ENCODE results near the gene CCDC27.

Gene CCDC27

DNA sequence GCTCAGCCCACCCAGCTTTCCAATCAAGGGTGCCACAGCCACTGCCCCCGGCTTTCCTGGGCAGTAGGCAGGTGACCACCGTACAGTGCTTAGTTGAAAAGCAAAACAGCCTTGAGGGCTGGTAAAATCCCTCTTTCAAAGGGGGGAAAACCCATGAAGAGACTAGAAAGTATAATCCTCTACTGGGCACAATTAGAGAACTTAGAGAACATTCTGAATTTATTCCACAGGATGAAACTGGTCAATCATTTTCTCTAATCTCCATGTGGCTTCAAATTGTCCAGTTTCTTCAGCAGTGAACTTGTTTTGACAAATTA lies 59.3 kb downstream of the CCDC27 start:
- no peak for DNase-seq (ENCODE audit: low read depth in 1 of 2, low spot score in 1 of 2)
- H3K27ac ChIP-seq (replicated peaks): no peak overlapping the region
- TF ChIP-seq GABPA (IDR thresholded peaks at IDR 0.05; ENCODE audit: low read depth) (no peak), CTCF (IDR thresholded peaks at IDR 0.05; ENCODE audit: insufficient read depth, low read length) (no peak), REST (IDR thresholded peaks at IDR 0.05; ENCODE audit: insufficient replicate concordance, low read depth) (no peak), POLR2AphosphoS5 (IDR thresholded peaks at IDR 0.05; ENCODE audit: low read depth) (no peak), SPI1 (IDR thresholded peaks at IDR 0.05; ENCODE audit: borderline replicate concordance, low read depth) (no peak)
- H3K4me3 ChIP-seq (replicated peaks; ENCODE audit: insufficient read depth, low read length): no peak overlapping the region
- H3K27me3 ChIP-seq (ENCODE audit: insufficient read depth, poor library complexity, severe bottlenecking): no peaks in the 10 kb centered on the region

DNA sequence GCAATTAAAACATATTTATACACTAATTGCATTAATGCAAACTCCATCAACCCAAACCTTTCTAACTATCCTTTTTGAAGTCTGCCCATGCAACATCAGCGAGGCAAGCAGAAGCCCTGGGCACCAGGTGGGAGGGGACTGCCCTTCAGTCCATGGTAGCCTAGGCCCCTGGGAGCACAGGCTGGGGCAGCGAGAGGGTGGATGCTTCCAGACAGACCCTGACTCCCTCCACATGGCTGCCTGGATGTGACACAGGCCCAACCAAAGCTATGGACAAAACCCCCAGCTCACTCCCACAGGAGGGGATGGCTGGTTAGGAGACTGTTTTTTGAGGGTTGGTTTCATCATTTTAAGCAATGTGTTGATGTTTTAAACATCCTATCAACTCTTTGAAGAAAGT lies 61.8 kb downstream of the CCDC27 start:
- DNase-seq (ENCODE audit: low read depth in 1 of 2, low spot score in 1 of 2): no peak
- TF ChIP-seq SPI1 (IDR thresholded peaks at IDR 0.05; ENCODE audit: borderline replicate concordance, low read depth): no peak
- TF ChIP-seq GABPA (IDR thresholded peaks at IDR 0.05; ENCODE audit: low read depth): no peak
- no peak for TF ChIP-seq REST (IDR thresholded peaks at IDR 0.05; ENCODE audit: insufficient replicate concordance, low read depth)
- no peak for TF ChIP-seq CTCF (IDR thresholded peaks at IDR 0.05; ENCODE audit: insufficient read depth, low read length)
- TF ChIP-seq POLR2AphosphoS5 (IDR thresholded peaks at IDR 0.05; ENCODE audit: low read depth): no peak
- no peak overlapping the region for H3K4me3 ChIP-seq (replicated peaks; ENCODE audit: insufficient read depth, low read length)
- no peak overlapping the region for H3K27ac ChIP-seq (replicated peaks)
- no peaks in the 10 kb centered on the region for H3K27me3 ChIP-seq (ENCODE audit: insufficient read depth, poor library complexity, severe bottlenecking)

DNA sequence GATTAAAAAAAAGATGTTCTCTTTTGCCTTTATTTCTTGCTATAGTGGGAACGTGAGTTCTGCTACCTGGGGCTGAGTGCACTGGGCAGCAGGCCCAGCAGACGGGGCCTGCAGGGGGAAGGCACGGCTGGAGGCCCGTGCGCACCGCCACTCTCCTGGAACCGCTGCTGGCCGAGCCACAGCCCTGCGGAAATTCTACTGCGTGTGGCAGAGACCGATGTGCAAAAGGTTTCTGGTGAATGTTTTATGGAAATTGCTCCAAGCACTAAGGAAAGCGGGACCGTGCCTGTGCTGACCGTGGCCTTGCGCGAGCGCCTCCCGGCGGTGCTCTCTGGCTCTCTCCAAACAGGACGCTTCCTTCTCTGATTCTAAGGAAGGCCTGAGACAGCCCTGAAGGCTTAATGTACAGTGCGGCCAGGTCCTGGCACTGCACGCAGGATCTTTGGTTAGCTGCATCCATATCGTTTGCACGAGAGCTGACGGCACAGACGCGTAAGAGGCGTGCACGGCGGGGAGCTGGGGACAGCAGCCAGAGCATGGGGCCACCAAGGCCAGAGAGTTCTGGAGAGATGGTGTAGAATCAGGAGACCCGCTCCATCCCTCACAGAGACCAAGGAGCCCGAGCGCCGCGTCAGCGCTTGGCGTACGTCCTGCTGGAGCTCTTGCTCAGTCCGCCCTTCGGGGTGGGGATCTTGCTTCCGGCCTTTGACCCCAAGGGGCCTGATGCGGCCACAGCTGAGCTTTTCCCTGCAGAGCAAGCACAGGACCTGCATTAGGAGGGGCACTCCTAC lies 62.7 kb downstream of the CCDC27 start:
- no peak for TF ChIP-seq SPI1 (IDR thresholded peaks at IDR 0.05; ENCODE audit: borderline replicate concordance, low read depth)
- no peak for TF ChIP-seq CTCF (IDR thresholded peaks at IDR 0.05; ENCODE audit: insufficient read depth, low read length)
- TF ChIP-seq POLR2AphosphoS5 (IDR thresholded peaks at IDR 0.05; ENCODE audit: low read depth): no peak
- no peak for TF ChIP-seq GABPA (IDR thresholded peaks at IDR 0.05; ENCODE audit: low read depth)
- DNase-seq (ENCODE audit: low read depth in 1 of 2, low spot score in 1 of 2): no peak
- no peak overlapping the region for H3K4me3 ChIP-seq (replicated peaks; ENCODE audit: insufficient read depth, low read length)

More for the DNA sequence above, 62.7 kb downstream of the CCDC27 start:
- Histone ChIP-seq H3K27ac (replicated peaks) (no peak overlapping the region), H3K27me3 (ENCODE audit: insufficient read depth, poor library complexity, severe bottlenecking) (no peaks in the 10 kb centered on the region)

Data from HL-60 (cell line).